Nephron (organoid): Measurements from ENCODE around the gene NDUFAF2.

ENCODE experiments used
- H3K27ac Mint-ChIP-seq, 3 experiments: 2 replicates each; pipeline ENCODE4 v1.8.0; 2020; ENCODE audit warnings: mixed read lengths in 3 of 3, mild to moderate bottlenecking in 2 of 3, moderate library complexity in 1 of 3
- H3K27me3 Mint-ChIP-seq: 2 replicates; pipeline ENCODE4 v1.8.0; 2021; ENCODE audit warnings: low read depth, mild to moderate bottlenecking, moderate library complexity, mixed read lengths
- H3K36me3 Mint-ChIP-seq: 2 replicates; pipeline ENCODE4 v1.8.0; 2020; ENCODE audit warnings: low read depth, mixed read lengths
- H3K4me1 Mint-ChIP-seq: 2 replicates; pipeline ENCODE4 v1.8.0; 2020; ENCODE audit warnings: mixed read lengths
- H3K4me3 Mint-ChIP-seq, 3 experiments: 2 replicates each; pipeline ENCODE4 v1.8.0; 2020; ENCODE audit warnings: mild to moderate bottlenecking in 3 of 3, mixed read lengths in 3 of 3, moderate library complexity in 2 of 3
- H3K9me3 Mint-ChIP-seq: 2 replicates; pipeline ENCODE4 v1.8.0; 2020; ENCODE audit warnings: mixed read lengths
- CTCF ChIP-seq, 3 experiments: fragments of 200-600 bp; sonication (generic); IDR thresholded peaks; one replicate each; pipeline ENCODE4 v1.5.0; 2021; ENCODE audit warnings: antibody characterized with exemption in 3 of 3; ENCODE audit not compliant: unreplicated experiment in 3 of 3

Gene NDUFAF2

GRCh38 chr5:61171479-61171878, 226.5 kb downstream of the NDUFAF2 start:
- Mint-ChIP-seq H3K27ac (no peak overlapping the region), H3K4me1 (no peaks in the 10 kb centered on the region), H3K9me3 (no peaks in the 10 kb centered on the region), H3K4me3 (no peak overlapping the region), H3K36me3 (peaks cover 3% of the 10 kb centered on the region), H3K27me3 (no peaks in the 10 kb centered on the region)
- no peak for TF ChIP-seq CTCF (IDR thresholded peaks at IDR 0.05; ENCODE audit: unreplicated experiment in 3 of 3)

GRCh38 chr5:61176631-61177030, 231.6 kb downstream of the NDUFAF2 start:
- no peaks in the 10 kb centered on the region for H3K9me3 Mint-ChIP-seq
- no peak overlapping the region for H3K4me3 Mint-ChIP-seq
- H3K27me3 Mint-ChIP-seq: no peaks in the 10 kb centered on the region
- no peaks in the 10 kb centered on the region for H3K4me1 Mint-ChIP-seq
- H3K27ac Mint-ChIP-seq: no peak overlapping the region
- H3K36me3 Mint-ChIP-seq: no peaks in the 10 kb centered on the region
- TF ChIP-seq CTCF (IDR thresholded peaks at IDR 0.05; ENCODE audit: unreplicated experiment in 3 of 3): no peak

GRCh38 chr5:61177070-61177469, 232.1 kb downstream of the NDUFAF2 start:
- no peak overlapping the region for H3K4me3 Mint-ChIP-seq
- H3K36me3 Mint-ChIP-seq: no peaks in the 10 kb centered on the region
- no peaks in the 10 kb centered on the region for H3K27me3 Mint-ChIP-seq
- no peaks in the 10 kb centered on the region for H3K9me3 Mint-ChIP-seq
- TF ChIP-seq CTCF (IDR thresholded peaks at IDR 0.05; ENCODE audit: unreplicated experiment in 3 of 3): no peak
- H3K27ac Mint-ChIP-seq: no peak overlapping the region
- no peaks in the 10 kb centered on the region for H3K4me1 Mint-ChIP-seq

GRCh38 chr5:61177716-61178115, 232.7 kb downstream of the NDUFAF2 start:
- no peak overlapping the region for H3K4me3 Mint-ChIP-seq
- H3K9me3 Mint-ChIP-seq: no peaks in the 10 kb centered on the region
- TF ChIP-seq CTCF (IDR thresholded peaks at IDR 0.05; ENCODE audit: unreplicated experiment in 3 of 3): no peak
- no peaks in the 10 kb centered on the region for H3K4me1 Mint-ChIP-seq
- H3K27ac Mint-ChIP-seq: no peak overlapping the region
- H3K36me3 Mint-ChIP-seq: no peaks in the 10 kb centered on the region
- H3K27me3 Mint-ChIP-seq: no peaks in the 10 kb centered on the region

GRCh38 chr5:61178702-61179101, 233.7 kb downstream of the NDUFAF2 start:
- H3K9me3 Mint-ChIP-seq: no peaks in the 10 kb centered on the region
- no peaks in the 10 kb centered on the region for H3K4me1 Mint-ChIP-seq
- no peak overlapping the region for H3K4me3 Mint-ChIP-seq
- no peak for TF ChIP-seq CTCF (IDR thresholded peaks at IDR 0.05; ENCODE audit: unreplicated experiment in 3 of 3)
- H3K27ac Mint-ChIP-seq: no peak overlapping the region
- no peaks in the 10 kb centered on the region for H3K27me3 Mint-ChIP-seq
- no peaks in the 10 kb centered on the region for H3K36me3 Mint-ChIP-seq

- TF ChIP-seq CTCF (IDR thresholded peaks at IDR 0.05; ENCODE audit: unreplicated experiment in 3 of 3): no peak
- Mint-ChIP-seq H3K4me1 (no peaks in the 10 kb centered on the region), H3K36me3 (no peaks in the 10 kb centered on the region), H3K27me3 (no peaks in the 10 kb centered on the region), H3K27ac (no peak overlapping the region), H3K4me3 (no peak overlapping the region), H3K9me3 (no peaks in the 10 kb centered on the region)
Measured at GRCh38 chr5:61180886-61181285, 235.9 kb downstream of the NDUFAF2 start.
